DND-41 (cell line): ENCODE results near the gene FZD10.

Source experiments
- EZH2 ChIP-seq: IDR thresholded peaks from 3 replicates; pipeline ENCODE4 v1.6.1; 2012; ENCODE audit warnings: borderline replicate concordance, low read depth, mild to moderate bottlenecking, moderate library complexity, low read length, inconsistent platforms; ENCODE audit not compliant: severe bottlenecking
- TF ChIP-seq, protein P1 (sequence below): IDR thresholded peaks from 2 replicates; pipeline ENCODE4 v1.5.1; 2012; ENCODE audit warnings: borderline replicate concordance, low read length, moderate library complexity, mild to moderate bottlenecking; ENCODE audit not compliant: poor library complexity, severe bottlenecking; ENCODE audit errors: extremely low read depth

GRCh38 chr12:130157998-130158753, 4.1 kb upstream of the FZD10 start:
- TF ChIP-seq EZH2, result no peak
- TF ChIP-seq, protein P1, sequence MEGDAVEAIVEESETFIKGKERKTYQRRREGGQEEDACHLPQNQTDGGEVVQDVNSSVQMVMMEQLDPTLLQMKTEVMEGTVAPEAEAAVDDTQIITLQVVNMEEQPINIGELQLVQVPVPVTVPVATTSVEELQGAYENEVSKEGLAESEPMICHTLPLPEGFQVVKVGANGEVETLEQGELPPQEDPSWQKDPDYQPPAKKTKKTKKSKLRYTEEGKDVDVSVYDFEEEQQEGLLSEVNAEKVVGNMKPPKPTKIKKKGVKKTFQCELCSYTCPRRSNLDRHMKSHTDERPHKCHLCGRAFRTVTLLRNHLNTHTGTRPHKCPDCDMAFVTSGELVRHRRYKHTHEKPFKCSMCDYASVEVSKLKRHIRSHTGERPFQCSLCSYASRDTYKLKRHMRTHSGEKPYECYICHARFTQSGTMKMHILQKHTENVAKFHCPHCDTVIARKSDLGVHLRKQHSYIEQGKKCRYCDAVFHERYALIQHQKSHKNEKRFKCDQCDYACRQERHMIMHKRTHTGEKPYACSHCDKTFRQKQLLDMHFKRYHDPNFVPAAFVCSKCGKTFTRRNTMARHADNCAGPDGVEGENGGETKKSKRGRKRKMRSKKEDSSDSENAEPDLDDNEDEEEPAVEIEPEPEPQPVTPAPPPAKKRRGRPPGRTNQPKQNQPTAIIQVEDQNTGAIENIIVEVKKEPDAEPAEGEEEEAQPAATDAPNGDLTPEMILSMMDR, result no peak
